NOMO-1 (cell line): ENCODE results near the gene C10orf88.
A peak's percentile ranks its signal among the peaks of the same experiment; 100 is the strongest.

Experiments
- DNase-seq, 2 experiments: peaks; one replicate each; lab custom pipeline; 2025; ENCODE audit not compliant: unreplicated experiment in 2 of 2; lab: John Stamatoyannopoulos, UW

C10orf88 gene, protein sequence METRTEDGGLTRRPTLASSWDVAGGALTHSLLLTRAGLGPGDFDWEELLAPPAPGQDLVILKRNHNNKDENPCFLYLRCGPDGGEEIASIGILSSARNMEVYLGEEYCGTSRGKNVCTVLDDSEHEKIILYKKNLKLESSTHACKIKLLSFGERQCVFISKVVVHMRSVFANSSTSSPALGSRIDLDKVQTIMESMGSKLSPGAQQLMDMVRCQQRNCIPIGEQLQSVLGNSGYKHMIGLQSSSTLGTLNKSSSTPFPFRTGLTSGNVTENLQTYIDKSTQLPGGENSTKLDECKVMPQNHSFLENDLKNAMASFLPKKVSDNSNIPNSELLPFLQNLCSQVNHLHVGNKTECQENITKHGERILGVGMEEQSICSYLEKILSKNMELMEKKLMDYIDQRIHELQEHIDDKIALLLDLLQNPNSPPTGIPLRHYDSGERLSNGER

GRCh38 chr10:122953902-122954730, at the start of gene C10orf88:
C10orf88 (minus strand) TSS chr10:122954227; CDS start chr10:122954178, 49 bp downstream.
- DNase-seq: peak; percentile 98

DNA sequence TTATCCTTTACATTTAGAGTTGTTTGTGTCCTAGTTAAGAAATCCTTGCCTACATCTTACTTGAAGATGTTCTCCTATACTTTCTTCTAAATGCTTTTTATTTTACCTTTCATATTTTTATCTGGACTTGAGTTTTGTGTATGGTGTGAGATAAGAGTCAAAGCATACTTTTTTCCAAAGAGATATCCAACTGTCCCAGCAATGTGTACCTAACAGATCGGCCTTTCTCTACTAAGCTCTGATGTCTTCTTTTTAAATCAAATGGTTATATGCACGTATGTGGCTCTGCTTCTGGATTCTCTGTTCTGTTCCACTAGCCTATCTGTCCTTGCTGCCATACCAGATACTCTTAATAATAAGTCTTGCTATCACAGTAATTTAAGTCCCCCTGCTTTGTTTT, 47.3 kb upstream of the C10orf88 start:
- no peak for DNase-seq

DNA sequence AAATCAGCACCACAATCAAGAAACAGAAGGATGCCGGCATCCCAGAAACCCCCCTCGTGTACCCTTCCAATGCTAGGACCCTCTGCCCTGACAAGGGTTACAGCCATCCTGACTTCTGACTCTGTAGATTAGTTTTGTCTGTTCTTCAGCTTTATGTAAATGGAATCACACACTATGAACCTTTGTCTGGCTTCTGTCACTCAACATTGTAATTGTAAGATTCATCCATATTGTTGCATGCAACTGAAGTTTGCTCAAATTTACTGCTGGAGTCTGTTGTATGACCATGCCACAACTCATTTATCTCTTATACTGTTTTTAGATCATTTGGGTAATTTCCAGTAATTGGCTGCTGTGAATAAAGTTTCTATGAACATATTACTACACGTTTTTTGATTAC, 46.1 kb upstream of the C10orf88 start:
- DNase-seq: no peak

DNA sequence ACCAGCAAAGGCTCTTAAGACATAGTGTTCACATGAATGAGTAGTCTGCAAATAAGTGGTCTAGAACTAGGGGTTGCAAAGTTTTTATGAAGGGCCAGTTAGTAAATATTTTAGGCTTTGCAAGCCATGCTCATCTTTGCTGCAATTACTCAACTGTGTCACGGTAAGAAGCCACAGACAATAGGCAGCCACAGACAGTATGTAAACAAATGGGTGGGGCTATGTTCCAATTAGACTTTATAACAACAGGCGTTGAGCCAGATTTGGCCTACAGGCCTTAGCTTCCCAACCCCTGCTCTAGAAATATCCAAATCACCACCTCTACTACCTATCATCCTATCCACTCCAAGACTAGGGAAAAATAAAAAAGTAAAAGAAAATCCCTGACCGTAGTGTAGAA, 45.3 kb upstream of the C10orf88 start:
- no peak for DNase-seq

DNA sequence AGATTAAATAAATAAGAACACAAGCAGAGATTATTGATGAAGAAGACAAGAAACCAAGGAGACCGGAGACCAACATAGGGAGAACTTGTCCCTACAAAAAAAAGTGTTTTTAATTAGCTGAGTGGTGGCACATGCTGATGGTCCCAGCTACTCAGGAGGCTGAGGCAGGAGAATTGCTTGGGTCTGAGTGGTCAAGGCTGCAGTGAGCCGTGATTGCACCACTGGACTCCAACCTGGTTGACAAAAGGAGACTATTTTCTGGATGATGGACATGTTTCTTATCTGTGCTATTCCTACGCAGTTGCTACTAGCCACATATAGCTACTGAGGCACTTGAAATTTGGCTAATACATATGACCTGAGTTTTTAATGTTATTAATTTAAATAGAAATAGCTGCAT, 44.9 kb upstream of the C10orf88 start:
- no peak for DNase-seq

DNA sequence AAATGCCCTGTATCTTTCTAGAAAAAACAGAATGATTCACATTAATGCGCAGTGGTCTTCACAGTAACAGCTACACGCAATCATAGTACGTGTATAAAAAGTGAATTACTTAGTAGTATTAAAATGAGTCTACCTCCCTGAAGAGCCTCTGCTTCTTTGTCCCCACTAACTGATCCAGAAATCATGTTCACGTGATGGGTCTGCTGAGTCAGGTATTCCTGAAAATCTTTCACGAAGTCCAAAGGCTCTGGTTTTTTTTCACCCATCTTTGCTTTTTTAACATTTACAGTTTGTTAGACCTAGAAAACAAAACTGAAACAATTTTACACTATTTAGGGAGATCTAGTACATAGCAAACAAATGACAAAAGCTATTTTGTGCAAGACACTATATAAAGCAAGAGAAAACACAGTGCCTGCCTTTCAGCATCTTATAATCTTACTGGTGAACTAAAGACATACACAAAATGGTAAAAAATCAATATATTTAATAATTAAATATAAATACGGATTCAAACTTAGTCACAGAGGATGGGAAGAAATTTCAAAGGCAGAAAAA, 44.4 kb upstream of the C10orf88 start:
- DNase-seq: no peak

- no peak for DNase-seq
Measured at GRCh38 chr10:122997864-122998263, 43.8 kb upstream of the C10orf88 start.

GRCh38 chr10:122995936-122996335, 41.9 kb upstream of the C10orf88 start:
- DNase-seq: no peak

DNA sequence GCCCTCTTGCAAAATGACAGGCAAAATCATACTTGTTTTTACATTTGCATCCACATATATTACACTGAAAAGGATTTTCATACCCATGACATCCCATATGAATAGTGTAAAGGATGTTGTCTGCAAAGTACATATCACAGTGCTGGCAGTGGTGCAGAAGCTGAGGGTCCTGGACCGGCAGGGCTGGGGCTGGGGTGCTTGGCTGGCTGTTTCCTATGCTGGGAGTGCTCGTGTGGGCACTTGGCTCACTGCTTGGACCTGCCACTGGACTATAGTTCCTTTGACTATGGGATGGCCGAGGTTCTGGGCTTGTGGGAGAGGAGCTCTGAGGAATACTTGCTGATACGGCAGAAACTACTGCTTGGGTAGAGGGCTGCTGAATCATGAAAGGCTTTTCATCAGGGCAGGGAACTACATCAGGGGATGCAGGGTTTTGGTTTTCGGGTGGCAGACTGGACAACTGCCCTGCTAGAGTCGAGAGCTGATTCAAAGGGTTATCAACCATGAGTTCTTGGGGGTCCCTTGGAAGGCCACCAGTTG, 39.8 kb upstream of the C10orf88 start:
- DNase-seq: no peak

DNA sequence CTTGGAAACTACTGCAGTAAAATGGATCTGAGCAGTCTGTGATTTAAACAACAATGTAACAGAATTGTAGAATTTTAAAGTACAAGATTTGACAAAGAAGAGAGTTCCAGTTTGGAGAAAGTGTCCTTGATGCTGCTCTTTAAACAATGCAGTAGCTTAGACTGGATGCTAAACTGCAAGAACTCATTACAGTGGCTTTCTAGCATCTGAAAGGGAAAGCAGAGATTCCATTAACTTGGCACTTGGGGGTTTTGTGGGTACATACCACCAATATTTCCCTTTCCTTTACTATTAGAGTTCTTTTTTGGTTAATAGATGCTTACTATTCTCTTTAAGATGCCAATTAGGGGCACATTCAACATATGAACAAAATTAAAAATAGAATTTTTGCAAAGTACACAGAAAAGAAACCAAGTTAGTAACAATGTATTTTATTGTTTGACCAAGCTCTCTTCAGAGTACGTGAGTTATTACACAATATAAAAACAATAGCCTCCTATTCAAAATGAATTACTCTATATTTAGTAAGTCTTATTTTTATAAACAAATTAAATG, 38.1 kb upstream of the C10orf88 start:
- no peak for DNase-seq

DNA sequence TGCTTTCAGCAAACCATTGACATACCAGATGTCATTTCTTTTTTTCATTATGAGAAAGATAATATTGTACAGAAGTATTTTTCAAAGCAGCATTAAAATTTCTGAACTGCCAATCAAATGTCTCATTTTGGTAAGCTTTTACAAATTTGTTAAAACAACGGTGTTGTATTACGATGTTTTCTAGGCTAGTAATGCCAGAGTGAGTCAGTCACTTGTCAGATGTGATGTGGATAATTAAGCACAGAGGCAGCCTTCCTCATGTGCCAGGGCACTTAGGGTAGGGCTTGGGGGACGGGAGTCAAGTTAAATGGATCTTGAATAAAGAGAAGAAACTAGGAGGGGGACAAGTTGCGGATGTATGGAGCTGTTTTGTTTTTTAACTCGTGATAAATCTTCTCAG, 36.3 kb upstream of the C10orf88 start:
- no peak for DNase-seq

DNA sequence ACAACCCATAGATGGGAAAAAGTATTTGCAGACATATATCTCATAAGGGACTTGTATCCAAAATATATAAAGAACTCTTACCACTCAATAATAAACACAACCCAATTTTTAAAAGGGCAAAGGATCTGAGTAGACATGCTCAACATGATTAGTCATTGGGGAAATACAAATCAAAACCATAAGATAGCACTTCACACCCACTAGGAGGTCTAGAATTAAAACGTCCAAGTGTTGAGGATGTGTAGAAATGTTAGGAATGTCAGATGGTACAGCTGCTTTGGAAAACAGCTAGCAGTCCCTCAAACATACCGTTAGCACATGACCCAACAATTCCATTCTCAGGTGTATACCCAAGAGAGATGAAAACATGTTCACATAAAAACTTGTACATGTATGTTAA, 34.5 kb upstream of the C10orf88 start:
- DNase-seq: no peak

DNA sequence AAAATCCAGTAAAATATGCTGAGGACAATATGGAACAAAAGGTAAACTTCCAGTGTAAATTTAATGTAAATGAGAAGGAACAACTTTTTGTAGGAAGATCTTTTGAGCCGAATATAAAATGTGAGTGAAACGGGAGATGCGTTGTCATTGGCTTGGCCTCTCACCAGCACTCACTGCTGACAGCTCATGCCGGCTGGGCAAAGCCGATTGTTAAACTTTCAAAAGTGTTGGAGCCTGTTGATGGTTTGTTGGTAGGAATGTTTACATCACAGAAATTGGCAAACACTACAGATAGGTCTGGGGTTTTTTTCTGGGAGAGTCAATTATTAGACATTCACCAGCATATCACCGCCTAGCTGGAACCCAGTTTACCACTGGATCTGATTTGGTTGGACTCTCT, 32.3 kb upstream of the C10orf88 start:
- no peak for DNase-seq

DNA sequence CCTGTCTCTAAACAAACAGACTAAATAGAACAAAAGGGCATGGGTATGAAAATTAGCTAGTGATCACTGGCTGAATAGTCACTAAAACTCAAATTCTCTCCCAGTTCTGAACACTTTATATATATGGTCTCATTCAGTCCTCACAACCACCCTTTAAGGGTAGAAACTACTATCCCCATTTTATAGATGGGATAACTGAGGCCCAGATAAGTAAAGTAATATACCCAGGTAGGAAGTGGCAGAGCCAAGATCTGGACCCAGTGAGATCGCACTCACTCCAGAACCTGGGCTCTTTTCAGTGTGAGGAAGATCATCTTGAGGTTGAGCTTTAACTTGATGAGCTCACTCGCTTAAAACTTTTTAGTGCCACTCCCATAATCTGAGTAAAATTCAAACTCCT, 30.7 kb upstream of the C10orf88 start:
- no peak for DNase-seq

GRCh38 chr10:122983898-122984297, 29.9 kb upstream of the C10orf88 start:
- no peak for DNase-seq

DNA sequence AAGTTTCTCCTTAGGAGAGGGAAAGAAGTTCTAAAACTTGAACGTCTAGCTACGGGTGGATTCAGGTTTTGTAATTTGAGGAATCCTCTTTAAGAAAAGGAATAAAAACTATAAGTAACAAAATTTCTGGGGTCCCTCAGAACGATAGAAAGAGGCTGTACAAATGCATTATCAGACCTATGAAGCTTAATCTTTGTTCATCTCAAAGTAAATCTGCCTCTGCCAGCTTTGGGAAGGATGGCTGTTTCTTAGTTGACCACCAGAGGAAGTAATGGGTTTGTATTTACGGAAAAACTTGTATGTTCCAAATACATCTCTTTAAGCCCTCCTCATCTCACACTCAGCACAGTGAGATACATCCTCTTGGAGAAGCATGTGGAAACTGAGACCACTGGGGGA, 27.0 kb upstream of the C10orf88 start:
- DNase-seq: peak in 1 of 2 experiments; percentile 55

- DNase-seq: peak; percentile 78 to 84
Measured at GRCh38 chr10:122980209-122981065, 26.4 kb upstream of the C10orf88 start, which contains the start of gene PSTK. PSTK (plus strand) TSS chr10:122980401; CDS start chr10:122980480, 79 bp downstream.

DNA sequence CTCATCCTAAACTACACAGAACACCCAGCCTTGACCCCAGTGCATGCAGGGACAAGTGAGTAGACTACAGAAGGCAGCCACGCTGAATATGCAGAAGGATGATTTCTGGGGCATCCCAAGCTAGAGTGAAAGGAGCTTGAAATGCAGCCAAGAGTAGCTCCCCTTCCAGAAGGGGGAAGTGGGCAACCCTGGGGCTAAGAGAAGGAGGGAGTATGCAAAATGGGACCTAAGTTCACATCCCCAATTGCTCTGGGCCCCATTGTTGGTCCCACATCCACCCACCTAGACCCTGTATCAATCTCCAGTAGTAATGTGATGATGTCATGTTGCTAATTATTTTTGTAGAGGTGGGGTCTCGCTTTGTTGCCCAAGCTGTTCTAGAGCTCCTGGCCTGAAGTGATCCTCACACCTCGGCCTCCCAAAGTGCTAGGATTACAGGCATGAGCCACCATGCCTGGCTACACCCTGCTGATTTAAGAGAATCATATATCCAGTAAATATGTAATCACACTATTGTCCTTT, 20.6 kb upstream of the C10orf88 start:
- DNase-seq: no peak

- DNase-seq: no peak
Measured at GRCh38 chr10:122974023-122974422, 20.0 kb upstream of the C10orf88 start.

DNA sequence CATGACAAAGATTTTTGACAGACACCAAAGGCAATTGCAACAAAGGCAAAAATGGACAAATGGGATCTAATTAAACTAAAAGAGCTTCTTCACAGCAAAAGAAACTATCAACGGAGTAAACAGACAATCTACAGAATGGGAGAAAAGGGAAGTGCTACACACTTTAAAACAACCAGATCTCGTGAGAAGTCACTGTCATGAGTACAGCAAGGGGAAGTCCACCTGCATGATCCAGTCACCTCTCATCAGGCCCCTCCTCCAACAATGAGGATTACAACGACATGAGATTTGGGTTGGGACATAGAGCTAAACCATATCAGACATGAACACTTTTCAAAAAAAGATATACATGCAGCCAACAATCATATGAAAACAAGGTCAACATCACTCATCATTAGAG, 14.7 kb upstream of the C10orf88 start:
- no peak for DNase-seq
